CD14-positive monocyte (primary cell): ENCODE data around the gene WFIKKN2. TPM values are rescaled to one million over a fixed set of nuclear protein-coding genes. Genes with fewer than 3 reads are reported as not detected.

Source experiments
- DNase-seq, 3 donors: peaks; one replicate each; pipeline ENCODE4 v3.0.0-alpha.2; 2011 to 2022
- H2AFZ ChIP-seq: 2 replicates; pipeline ENCODE4 v1.6.0; 2012; ENCODE audit warnings: mild to moderate bottlenecking, low read depth, low read length, inconsistent platforms; ENCODE audit not compliant: insufficient read depth, poor library complexity, severe bottlenecking
- H3K27ac ChIP-seq, 2 donors: 1 replicate in 1 of 2; 2 replicates in 1 of 2; pipeline ENCODE4 v1.5.1; 2012 to 2013; ENCODE audit warnings: low read length in 2 of 2, control low read depth in 1 of 2, inconsistent platforms in 1 of 2, low read depth in 1 of 2, mild to moderate bottlenecking in 1 of 2
- H3K27me3 ChIP-seq, 2 donors: one replicate each; pipeline versions ENCODE4 v1.6.0 to v1.6.1; 2011 to 2013; ENCODE audit warnings: low read length in 2 of 2; ENCODE audit not compliant: control insufficient read depth in 2 of 2, insufficient read depth in 2 of 2
- H3K36me3 ChIP-seq, 2 donors: replicated peaks in 1 of 2; 1 replicate in 1 of 2; 2 replicates in 1 of 2; pipeline versions ENCODE4 v1.5.1 to v1.6.1; 2012 to 2013; ENCODE audit warnings: low read length in 2 of 2, control low read depth in 1 of 2, inconsistent platforms in 1 of 2, mild to moderate bottlenecking in 1 of 2; ENCODE audit not compliant: insufficient read depth in 2 of 2, control insufficient read depth in 1 of 2
- H3K4me1 ChIP-seq, 2 donors: 1 replicate in 1 of 2; 2 replicates in 1 of 2; pipeline versions ENCODE4 v1.5.1 to v1.6.1; 2012 to 2013; ENCODE audit warnings: low read length in 2 of 2, control low read depth in 1 of 2, inconsistent platforms in 1 of 2, mild to moderate bottlenecking in 1 of 2, moderate library complexity in 1 of 2; ENCODE audit not compliant: insufficient read depth in 2 of 2, control insufficient read depth in 1 of 2
- H3K4me2 ChIP-seq: replicated peaks from 2 replicates; pipeline ENCODE3; 2012; ENCODE audit warnings: low read length, moderate library complexity, mild to moderate bottlenecking; ENCODE audit not compliant: poor library complexity, severe bottlenecking; ENCODE audit errors: extremely low read depth
- H3K4me3 ChIP-seq, 3 experiments: fragments of 200-600 bp in 1 of 3; sonication (generic) in 1 of 3; replicated peaks in 1 of 3; 1 replicate in 2 of 3; 2 replicates in 1 of 3; pipeline ENCODE4 v1.5.1; 2011 to 2013; ENCODE audit warnings: low read length in 3 of 3, mild to moderate bottlenecking in 3 of 3, control low read depth in 2 of 3, low read depth in 2 of 3, inconsistent platforms in 1 of 3, moderate library complexity in 1 of 3
- H3K79me2 ChIP-seq: 2 replicates; pipeline ENCODE4 v1.6.0; 2012; ENCODE audit warnings: mild to moderate bottlenecking, control low read depth, inconsistent platforms, low read length, moderate library complexity; ENCODE audit not compliant: insufficient read depth
- H3K9ac ChIP-seq: 2 replicates; pipeline ENCODE4 v1.6.0; 2017; ENCODE audit warnings: low read length, mild to moderate bottlenecking; ENCODE audit not compliant: insufficient read depth, poor library complexity, severe bottlenecking
- H3K9me3 ChIP-seq, 2 donors: replicated peaks in 1 of 2; 1 replicate in 1 of 2; 2 replicates in 1 of 2; pipeline versions ENCODE4 v1.5.1 to v1.6.1; 2012 to 2013; ENCODE audit warnings: low read length in 2 of 2, control low read depth in 1 of 2; ENCODE audit not compliant: control insufficient read depth in 1 of 2, insufficient read depth in 1 of 2
- H4K20me1 ChIP-seq: 2 replicates; pipeline ENCODE4 v1.6.0; 2012; ENCODE audit warnings: mild to moderate bottlenecking, low read length, control low read depth, moderate library complexity; ENCODE audit not compliant: insufficient read depth
- H3K27ac Mint-ChIP-seq, 7 donors: one replicate each; pipeline ENCODE4 v1.8.0; 2020; ENCODE audit warnings: mild to moderate bottlenecking in 7 of 7, mixed read lengths in 7 of 7, moderate library complexity in 6 of 7, inconsistent platforms in 2 of 7
- H3K27me3 Mint-ChIP-seq, 3 donors: one replicate each; pipeline ENCODE4 v1.8.0; 2021 to 2022; ENCODE audit warnings: low read depth in 3 of 3, mild to moderate bottlenecking in 3 of 3, mixed read lengths in 3 of 3, moderate library complexity in 3 of 3, inconsistent platforms in 1 of 3
- H3K36me3 Mint-ChIP-seq, 2 donors: one replicate each; pipeline ENCODE4 v1.8.0; 2020; ENCODE audit warnings: mixed read lengths in 2 of 2, inconsistent platforms in 1 of 2, mild to moderate bottlenecking in 1 of 2
- H3K4me1 Mint-ChIP-seq: one replicate; pipeline ENCODE4 v1.8.0; 2020; ENCODE audit warnings: mild to moderate bottlenecking, mixed read lengths
- H3K4me3 Mint-ChIP-seq, 2 donors: one replicate each; pipeline ENCODE4 v1.8.0; 2020; ENCODE audit warnings: mild to moderate bottlenecking in 2 of 2, mixed read lengths in 2 of 2, moderate library complexity in 1 of 2
- H3K9me3 Mint-ChIP-seq, 7 donors: one replicate each; pipeline ENCODE4 v1.8.0; 2020 to 2022; ENCODE audit warnings: mixed read lengths in 7 of 7, mild to moderate bottlenecking in 6 of 7, moderate library complexity in 6 of 7, inconsistent platforms in 2 of 7
- WGBS: methylation state at CpG from one replicate; pipeline ENCODE4 v1.1.5; 2013; ENCODE audit warnings: missing lambda C conversion rate; ENCODE audit not compliant: insufficient coverage; 5-methylcytosine and 5-hydroxymethylcytosine counted together
- intact Hi-C, 2 donors: fragments of 100-400 bp; cut with micrococcal nuclease; formaldehyde crosslinking; loops; one replicate each; pipeline versions ENCODE4 v1.15.0 to v1.15.1; 2023
- polyA minus RNA-seq: library from RNA; depleted of rRNA, polyadenylated mRNA; stranded (reverse); fragments of >200 nt; gene quantifications from 2 replicates; pipeline ENCODE4 v1.2.3, GENCODE V29; 2012
- polyA plus RNA-seq, 3 donors: library from polyadenylated mRNA; depleted of rRNA in 1 of 3; unstranded in 2 of 3; stranded (reverse) in 1 of 3; fragments of 300-500 nt in 2 of 3; fragments of >200 nt in 1 of 3; fragmentation: Illumina TruSeq in 2 of 3; gene quantifications; 1 replicate in 2 of 3; 2 replicates in 1 of 3; pipeline ENCODE4 v1.2.3, GENCODE V29; 2012 to 2021
- total RNA-seq, 12 experiments: library from RNA in 1 of 12; stranded (reverse) in 1 of 12; fragments of 120-200 nt in 1 of 12; gene quantifications; one replicate each; pipeline ENCODE4 v1.2.4 and lab custom pipeline; 2013 to 2026; ENCODE audit warnings: mixed read lengths in 6 of 12, inconsistent platforms in 1 of 12
- TF ChIP-seq, protein P1 (sequence below): fragments of 200-600 bp; IDR thresholded peaks from one replicate; pipeline ENCODE4 v1.8.0; 2022; ENCODE audit warnings: antibody characterized with exemption, mild to moderate bottlenecking

Gene WFIKKN2
- total RNA-seq (2013): 0.04 TPM
- polyA plus RNA-seq (under 1 TPM in 1 of 3 donors, not detected in 2; 0.03 TPM), polyA minus RNA-seq (0.16 TPM in 1 of 2 replicates, not detected in the other), total RNA-seq (lab: John Stamatoyannopoulos, UW) (0 to 1.1 (median 0) reads per million in 11 experiments)

GRCh38 chr17:50835301-50836234 lies at the start of gene WFIKKN2:
Gene WFIKKN2 (plus strand): TSS chr17:50835586. CDS start chr17:50835938, 352 bp downstream.
- Mint-ChIP-seq H3K4me1 (peaks cover 8% of the 10 kb centered on the region), H3K9me3 (no peaks in the 10 kb centered on the region), H3K4me3 (no peak within 1 kb of the TSS), H3K27me3 (peaks cover 12 to 20% (median 13%) of the 10 kb centered on the region in 3 donors), H3K27ac (peak within 1 kb of the TSS in 1 of 7 donors; percentile 24), H3K36me3 (no peaks in the 10 kb centered on the region)
- Histone ChIP-seq H2AFZ (no peak within 1 kb of the TSS), H3K9me3 (no peaks in the 10 kb centered on the region), H3K36me3 (no peaks in the 10 kb centered on the region), H3K79me2 (no peaks in the 10 kb centered on the region), H3K27me3 (peaks cover 0 to 8% of the 10 kb centered on the region in 2 donors), H3K4me1 (no peaks in the 10 kb centered on the region), H3K4me3 (no peak within 1 kb of the TSS), H4K20me1 (no peaks in the 10 kb centered on the region), H3K9ac (no peak within 1 kb of the TSS), H3K27ac (no peak within 1 kb of the TSS), H3K4me2 (no peak within 1 kb of the TSS)
- intact Hi-C loops: no loop called here
- no peak for DNase-seq
- TF ChIP-seq, protein P1, sequence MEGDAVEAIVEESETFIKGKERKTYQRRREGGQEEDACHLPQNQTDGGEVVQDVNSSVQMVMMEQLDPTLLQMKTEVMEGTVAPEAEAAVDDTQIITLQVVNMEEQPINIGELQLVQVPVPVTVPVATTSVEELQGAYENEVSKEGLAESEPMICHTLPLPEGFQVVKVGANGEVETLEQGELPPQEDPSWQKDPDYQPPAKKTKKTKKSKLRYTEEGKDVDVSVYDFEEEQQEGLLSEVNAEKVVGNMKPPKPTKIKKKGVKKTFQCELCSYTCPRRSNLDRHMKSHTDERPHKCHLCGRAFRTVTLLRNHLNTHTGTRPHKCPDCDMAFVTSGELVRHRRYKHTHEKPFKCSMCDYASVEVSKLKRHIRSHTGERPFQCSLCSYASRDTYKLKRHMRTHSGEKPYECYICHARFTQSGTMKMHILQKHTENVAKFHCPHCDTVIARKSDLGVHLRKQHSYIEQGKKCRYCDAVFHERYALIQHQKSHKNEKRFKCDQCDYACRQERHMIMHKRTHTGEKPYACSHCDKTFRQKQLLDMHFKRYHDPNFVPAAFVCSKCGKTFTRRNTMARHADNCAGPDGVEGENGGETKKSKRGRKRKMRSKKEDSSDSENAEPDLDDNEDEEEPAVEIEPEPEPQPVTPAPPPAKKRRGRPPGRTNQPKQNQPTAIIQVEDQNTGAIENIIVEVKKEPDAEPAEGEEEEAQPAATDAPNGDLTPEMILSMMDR: no peak
- 56% methylated on average over 38 of the region's 39 CpGs for WGBS

DNA sequence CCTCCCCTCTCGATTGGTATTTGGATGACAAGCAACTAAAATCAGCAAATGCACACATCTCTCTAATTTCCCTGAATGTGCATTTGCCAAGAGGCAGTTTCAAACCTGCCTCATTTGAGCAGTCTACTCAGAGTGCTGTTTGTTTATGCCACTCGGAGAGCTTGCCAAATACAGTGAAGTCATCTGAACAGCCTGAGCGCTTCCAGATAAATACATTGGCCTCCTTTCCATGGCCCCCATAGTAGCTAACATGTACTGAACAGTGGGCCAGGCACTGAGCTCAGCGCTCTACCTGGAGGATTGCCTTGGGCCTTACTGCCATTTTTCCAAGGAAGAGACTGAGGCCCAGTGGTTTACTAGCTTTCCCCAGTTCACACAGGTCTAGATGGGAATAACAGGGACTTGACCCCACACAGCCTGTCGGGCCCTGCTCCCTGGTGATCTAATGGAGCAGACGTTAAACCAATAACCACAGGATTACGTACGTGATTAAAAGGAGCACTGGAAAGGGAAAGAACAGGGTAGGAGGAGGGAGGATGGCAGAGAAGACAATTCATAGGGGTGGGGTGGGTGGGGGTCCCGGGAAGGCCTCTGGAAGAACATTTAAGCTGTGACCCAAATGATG lies 49.3 kb upstream of the WFIKKN2 start:
- Histone ChIP-seq H3K79me2 (no peaks in the 10 kb centered on the region), H3K4me2 (no peak overlapping the region), H3K27ac (no peak overlapping the region), H3K4me1 (peaks cover 16 to 17% of the 10 kb centered on the region in 2 donors), H3K9me3 (no peaks in the 10 kb centered on the region), H3K4me3 (no peak overlapping the region), H3K27me3 (peaks cover 0 to 4% of the 10 kb centered on the region in 2 donors), H3K36me3 (no peaks in the 10 kb centered on the region), H3K9ac (no peak overlapping the region), H4K20me1 (no peaks in the 10 kb centered on the region), H2AFZ (no peak overlapping the region)
- Mint-ChIP-seq H3K9me3 (peaks cover 0 to 3% (median 0%) of the 10 kb centered on the region in 7 donors), H3K4me1 (peaks cover 19% of the 10 kb centered on the region), H3K4me3 (no peak overlapping the region), H3K27me3 (peaks cover 4 to 14% (median 11%) of the 10 kb centered on the region in 3 donors), H3K27ac (peak overlapping the region in 1 of 7 donors; percentile 44), H3K36me3 (no peaks in the 10 kb centered on the region)
- intact Hi-C loops: loop anchor here in 1 of 2 donors (5.0 kb wide), 1 partner anchor 171 kb away; no protein-coding TSS in a partner anchor
- WGBS: 90% methylated on average over 7 of the region's 9 CpGs
- DNase-seq: no peak
- TF ChIP-seq, protein P1: no peak
